ENCODE measurements around the gene BRD3.

DNA sequence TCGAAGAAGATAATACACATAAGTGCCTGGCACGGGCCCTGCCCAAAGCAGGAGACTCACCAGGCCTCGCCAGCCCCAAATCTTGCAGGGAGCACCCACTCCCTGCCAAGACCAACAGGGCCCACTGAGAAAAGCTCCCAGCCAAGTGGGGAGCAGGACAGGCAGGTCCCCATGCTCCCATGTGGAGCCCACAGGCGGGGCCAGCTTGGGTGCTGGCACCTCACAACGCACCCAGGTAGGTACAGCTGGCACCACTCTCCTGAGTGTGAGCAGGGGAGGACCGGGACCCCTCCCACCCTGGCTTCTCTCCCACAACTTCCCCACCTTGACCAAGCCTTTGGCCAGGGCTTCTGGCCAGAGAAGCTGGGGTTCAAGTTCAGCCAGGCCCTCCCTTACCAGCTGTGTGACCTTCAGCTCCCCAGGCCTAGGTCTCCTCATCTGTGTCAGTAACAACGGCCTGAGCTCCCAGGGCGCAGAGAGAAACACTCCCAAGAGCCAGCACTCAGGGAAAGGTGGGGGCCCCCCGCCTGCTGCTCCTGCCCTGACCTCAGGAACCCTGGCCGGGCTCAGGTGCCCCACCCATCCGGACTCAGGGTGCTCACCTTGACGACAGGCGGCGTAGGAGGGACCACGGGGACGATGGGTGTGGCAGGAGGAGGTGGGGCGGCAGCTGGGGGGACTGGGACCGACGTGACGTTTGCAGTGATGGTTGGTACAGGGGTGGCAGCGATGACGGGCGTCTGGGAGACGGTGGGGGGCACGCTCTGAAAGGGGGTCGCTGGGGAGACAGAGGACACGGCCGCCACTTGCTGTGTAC is 17.8 kb downstream of the BRD3 start:
- TF ChIP-seq POLR2A (IDR thresholded peaks at IDR 0.05): no peak
- TF ChIP-seq, protein P1, sequence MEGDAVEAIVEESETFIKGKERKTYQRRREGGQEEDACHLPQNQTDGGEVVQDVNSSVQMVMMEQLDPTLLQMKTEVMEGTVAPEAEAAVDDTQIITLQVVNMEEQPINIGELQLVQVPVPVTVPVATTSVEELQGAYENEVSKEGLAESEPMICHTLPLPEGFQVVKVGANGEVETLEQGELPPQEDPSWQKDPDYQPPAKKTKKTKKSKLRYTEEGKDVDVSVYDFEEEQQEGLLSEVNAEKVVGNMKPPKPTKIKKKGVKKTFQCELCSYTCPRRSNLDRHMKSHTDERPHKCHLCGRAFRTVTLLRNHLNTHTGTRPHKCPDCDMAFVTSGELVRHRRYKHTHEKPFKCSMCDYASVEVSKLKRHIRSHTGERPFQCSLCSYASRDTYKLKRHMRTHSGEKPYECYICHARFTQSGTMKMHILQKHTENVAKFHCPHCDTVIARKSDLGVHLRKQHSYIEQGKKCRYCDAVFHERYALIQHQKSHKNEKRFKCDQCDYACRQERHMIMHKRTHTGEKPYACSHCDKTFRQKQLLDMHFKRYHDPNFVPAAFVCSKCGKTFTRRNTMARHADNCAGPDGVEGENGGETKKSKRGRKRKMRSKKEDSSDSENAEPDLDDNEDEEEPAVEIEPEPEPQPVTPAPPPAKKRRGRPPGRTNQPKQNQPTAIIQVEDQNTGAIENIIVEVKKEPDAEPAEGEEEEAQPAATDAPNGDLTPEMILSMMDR (IDR thresholded peaks at IDR 0.05): no peak
- TF ChIP-seq EP300 (IDR thresholded peaks at IDR 0.05): no peak
- no peak for TF ChIP-seq POLR2AphosphoS5 (IDR thresholded peaks at IDR 0.05)
